GM19397 (cell line): Measurements from ENCODE around the gene ACSM6.

Experiments
- ATAC-seq: cut with Tn5 transposase; IDR thresholded peaks from one replicate; pipeline ENCODE4 v1.9.1; 2021; ENCODE audit warnings: mild to moderate bottlenecking, moderate library complexity; ENCODE audit not compliant: unreplicated experiment

The ACSM6 gene

GRCh38 chr10:95266674-95267095, 72.6 kb downstream of the ACSM6 start:
- ATAC-seq: peak; percentile 67

GRCh38 chr10:95267251-95267650, 73.2 kb downstream of the ACSM6 start:
- ATAC-seq: no peak

GRCh38 chr10:95268438-95268837, 74.4 kb downstream of the ACSM6 start:
- ATAC-seq: no peak

- no peak for ATAC-seq
Measured at GRCh38 chr10:95273393-95274312, 79.6 kb downstream of the ACSM6 start.

- ATAC-seq: no peak
Measured at GRCh38 chr10:95275726-95276366, 81.8 kb downstream of the ACSM6 start.

- ATAC-seq: no peak
Measured at GRCh38 chr10:95276367-95277200, 82.5 kb downstream of the ACSM6 start.

- no peak for ATAC-seq
Measured at GRCh38 chr10:95277201-95277570, 83.1 kb downstream of the ACSM6 start.

GRCh38 chr10:95277614-95278013, 83.6 kb downstream of the ACSM6 start:
- ATAC-seq: no peak
